HepG2 (cell line): Measurements from ENCODE around the gene MRPS11. TPM values are rescaled to one million over a fixed set of nuclear protein-coding genes. Genes with fewer than 3 reads are reported as not detected.

ENCODE experiments used
- ATAC-seq: fragments of 200-7000 bp; cut with Tn5 transposase; 3 replicates; pipeline ENCODE4 v1.9.1; 2020; ENCODE audit warnings: mild to moderate bottlenecking, moderate library complexity
- BruUV-seq: library from RNA; stranded (reverse); fragments of 400-500 nt; replicated peaks from 2 replicates; lab custom pipeline; 2021; lab: Mats Ljungman, UMichigan
- CTCF ChIA-PET: fragments of 300-600 bp; formaldehyde crosslinking; extraction: SDS; loops from one replicate; lab custom pipeline; 2021; ENCODE audit warnings: low total read pairs, inconsistent platforms, low intra/inter-chr PET ratio; lab: Yijun Ruan, JAX
- POLR2A ChIA-PET: fragments of 350-600 bp; sonication (Branson Sonifier 250); formaldehyde crosslinking; loops from one replicate; lab custom pipeline; 2020; ENCODE audit warnings: antibody characterized with exemption, inconsistent platforms; lab: Yijun Ruan, JAX
- DNase-seq: peaks from one replicate; pipeline ENCODE4 v3.0.0-alpha.2; 2015; ENCODE audit warnings: low spot score
- FAIRE-seq: peaks from 3 replicates; lab custom pipeline; 2011; peaks lifted over from hg19 to GRCh38; lab: Jason Lieb, UNC
- H2AFZ ChIP-seq: one replicate; pipeline ENCODE4 v1.6.1; 2011; ENCODE audit warnings: low read length, inconsistent platforms
- H3K27ac ChIP-seq: fragments of 300-600 bp; 3 replicates; pipeline ENCODE4 v1.8.0; 2011; ENCODE audit warnings: mixed run types, mild to moderate bottlenecking, mixed read lengths, low read length, inconsistent platforms; ENCODE audit not compliant: insufficient read depth; ENCODE audit errors: extremely low read length
- H3K27me3 ChIP-seq, 2 experiments: fragments of 200-600 bp in 1 of 2; 2 replicates in 1 of 2; 3 replicates in 1 of 2; pipeline versions ENCODE4 v1.6.0 to v1.8.0; 2011; ENCODE audit warnings: low read length in 2 of 2, mild to moderate bottlenecking in 2 of 2, moderate library complexity in 2 of 2, inconsistent platforms in 1 of 2; ENCODE audit not compliant: insufficient read depth in 2 of 2, control insufficient read depth in 1 of 2
- H3K36me3 ChIP-seq, 2 experiments: fragments of 200-600 bp in 1 of 2; replicated peaks in 1 of 2; 2 replicates in 1 of 2; 3 replicates in 1 of 2; pipeline versions ENCODE4 v1.5.1 to v1.8.0; 2011; ENCODE audit warnings: low read length in 2 of 2, inconsistent platforms in 1 of 2; ENCODE audit not compliant: insufficient read depth in 2 of 2, control insufficient read depth in 1 of 2
- H3K4me1 ChIP-seq: 2 replicates; pipeline ENCODE4 v1.5.1; 2012; ENCODE audit warnings: low read length, inconsistent platforms; ENCODE audit not compliant: insufficient read depth
- H3K4me2 ChIP-seq: 2 replicates; pipeline ENCODE4 v1.6.0; 2011; ENCODE audit warnings: low read depth, low read length, inconsistent platforms
- H3K4me3 ChIP-seq, 3 experiments: fragments of 200-600 bp in 1 of 3; sonication (generic), shearing (Covaris generic) in 1 of 3; replicated peaks in 1 of 3; 2 replicates each; pipeline ENCODE4 v1.5.1; 2011 to 2016; ENCODE audit warnings: low read length in 3 of 3, inconsistent platforms in 2 of 3, low read depth in 2 of 3, mild to moderate bottlenecking in 2 of 3, control low read depth in 1 of 3, mixed read lengths in 1 of 3; ENCODE audit not compliant: insufficient read depth in 1 of 3
- H3K79me2 ChIP-seq: one replicate; pipeline ENCODE4 v1.6.1; 2011; ENCODE audit warnings: low read length, inconsistent platforms; ENCODE audit not compliant: insufficient read depth
- H3K9ac ChIP-seq: 2 replicates; pipeline ENCODE4 v1.6.0; 2011; ENCODE audit warnings: mild to moderate bottlenecking, low read depth, low read length, inconsistent platforms; ENCODE audit not compliant: insufficient read depth
- H3K9me3 ChIP-seq: 2 replicates; pipeline ENCODE4 v1.5.1; 2012; ENCODE audit warnings: mild to moderate bottlenecking, low read length
- H4K20me1 ChIP-seq: 2 replicates; pipeline ENCODE4 v1.6.0; 2011; ENCODE audit warnings: inconsistent platforms, mild to moderate bottlenecking, low read length, moderate library complexity; ENCODE audit not compliant: insufficient read depth
- CCAR2 ChIP-seq: fragments of 200-400 bp; formaldehyde crosslinking; optimal IDR thresholded peaks from 2 replicates; pipeline ENCODE3; 2018; ENCODE audit warnings: low read depth, mild to moderate bottlenecking, low read length, moderate library complexity
- DNMT3B ChIP-seq: conservative IDR thresholded peaks from 2 replicates; pipeline ENCODE4 v1.6.1; 2016; ENCODE audit warnings: missing biosample characterization, control low read depth
- KAT7 ChIP-seq: IDR thresholded peaks from 2 replicates; pipeline ENCODE4 v1.6.1; 2018; ENCODE audit warnings: borderline replicate concordance, missing compliant biosample characterization
- KAT8 ChIP-seq: IDR thresholded peaks from 2 replicates; pipeline ENCODE4 v1.6.1; 2016; ENCODE audit warnings: missing genetic modification reagents, missing compliant biosample characterization
- MIXL1 ChIP-seq: IDR thresholded peaks from 2 replicates; pipeline ENCODE4 v1.6.1; 2016
- POLR2AphosphoS5 ChIP-seq: IDR thresholded peaks from 2 replicates; pipeline ENCODE4 v1.6.1; 2012; ENCODE audit warnings: low read depth, low read length
- REXO4 ChIP-seq: sonication (generic); formaldehyde crosslinking; IDR thresholded peaks from 2 replicates; pipeline ENCODE4 v1.8.0; 2022; ENCODE audit warnings: missing genetic modification reagents, mild to moderate bottlenecking, borderline replicate concordance
- in situ Hi-C: cut with HindIII; loops from 2 replicates; pipeline ENCODE4 v1.10.0; 2017; ENCODE audit warnings: low pct_unique_long_range_greater_than_20kb; ENCODE audit not compliant: extremely low pct_ligation_motif_present
- intact Hi-C: fragments of 100-400 bp; cut with micrococcal nuclease; formaldehyde crosslinking; loops from one replicate; pipeline ENCODE4 v1.10.0; 2022; ENCODE audit not compliant: unreplicated experiment
- polyA plus RNA-seq, 8 experiments: library from polyadenylated mRNA; depleted of rRNA in 3 of 8; stranded (reverse) in 7 of 8; unstranded in 1 of 8; fragments of >200 nt; fragmentation: Illumina TruSeq in 4 of 8; extraction: Trizol in 4 of 8; gene quantifications; 2 replicates each; pipeline versions ENCODE4 v1.2.1 to v1.2.3, GENCODE V29; 2011 to 2016; ENCODE audit warnings: low read depth in 4 of 8, missing spikeins in 1 of 8, mixed read lengths in 1 of 8; ENCODE audit not compliant: insufficient read depth in 1 of 8
- total RNA-seq, 5 experiments: library from RNA; depleted of rRNA; stranded (reverse); fragments of >200 nt; fragmentation: Illumina TruSeq; extraction: Trizol; gene quantifications; 2 replicates each; pipeline ENCODE4 v1.2.3, GENCODE V29; 2016; ENCODE audit warnings: low read depth in 1 of 5
- TF ChIP-seq, protein P1 (sequence below), 2 experiments: sonication (generic) in 1 of 2; formaldehyde crosslinking in 1 of 2; IDR thresholded peaks; 2 replicates each; pipeline versions ENCODE4 v1.6.1 to v1.9.0; 2014 to 2022; ENCODE audit warnings: antibody characterized with exemption in 1 of 2, borderline replicate concordance in 1 of 2, inconsistent platforms in 1 of 2, low read depth in 1 of 2, missing genetic modification reagents in 1 of 2
- TF ChIP-seq, protein P2 (sequence below): IDR thresholded peaks from 2 replicates; pipeline ENCODE4 v1.6.1; 2016; ENCODE audit warnings: missing genetic modification reagents, missing compliant biosample characterization
- TF ChIP-seq, protein P3 (sequence below): IDR thresholded peaks from 2 replicates; pipeline ENCODE4 v1.6.1; 2018; ENCODE audit warnings: missing genetic modification reagents, mild to moderate bottlenecking, missing compliant biosample characterization
- TF ChIP-seq, protein P4 (sequence below): sonication (generic); formaldehyde crosslinking; IDR thresholded peaks from 2 replicates; pipeline ENCODE4 v1.5.0; 2020; ENCODE audit warnings: mild to moderate bottlenecking, missing genetic modification reagents

MRPS11 gene
- total and polyA plus RNA-seq, 2 of the 13 experiments (the other 11 are each of a cell fraction or from before 2014, with no cell fraction given): 50.1 to 72.7 TPM

DNA sequence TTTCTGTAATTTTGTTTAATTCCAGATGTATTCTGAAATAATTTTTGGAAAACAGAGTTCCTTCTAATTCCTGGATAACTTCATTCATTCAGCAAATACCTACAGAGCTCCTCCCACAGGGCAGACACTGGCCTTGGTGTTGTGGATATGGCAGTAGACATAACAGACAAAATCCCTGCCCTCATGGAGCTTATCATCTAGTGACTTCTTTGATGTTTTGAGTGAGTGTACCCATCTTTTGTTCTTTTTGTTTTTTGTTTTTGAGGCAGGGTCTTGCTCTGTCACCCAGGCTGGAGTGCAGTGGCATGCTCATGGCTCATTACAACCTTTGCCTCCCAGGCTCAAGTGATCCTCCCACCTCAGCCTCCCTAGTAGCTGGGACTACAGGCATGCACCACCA, 57.9 kb downstream of the MRPS11 start (continued):
- TF ChIP-seq, protein P1, sequence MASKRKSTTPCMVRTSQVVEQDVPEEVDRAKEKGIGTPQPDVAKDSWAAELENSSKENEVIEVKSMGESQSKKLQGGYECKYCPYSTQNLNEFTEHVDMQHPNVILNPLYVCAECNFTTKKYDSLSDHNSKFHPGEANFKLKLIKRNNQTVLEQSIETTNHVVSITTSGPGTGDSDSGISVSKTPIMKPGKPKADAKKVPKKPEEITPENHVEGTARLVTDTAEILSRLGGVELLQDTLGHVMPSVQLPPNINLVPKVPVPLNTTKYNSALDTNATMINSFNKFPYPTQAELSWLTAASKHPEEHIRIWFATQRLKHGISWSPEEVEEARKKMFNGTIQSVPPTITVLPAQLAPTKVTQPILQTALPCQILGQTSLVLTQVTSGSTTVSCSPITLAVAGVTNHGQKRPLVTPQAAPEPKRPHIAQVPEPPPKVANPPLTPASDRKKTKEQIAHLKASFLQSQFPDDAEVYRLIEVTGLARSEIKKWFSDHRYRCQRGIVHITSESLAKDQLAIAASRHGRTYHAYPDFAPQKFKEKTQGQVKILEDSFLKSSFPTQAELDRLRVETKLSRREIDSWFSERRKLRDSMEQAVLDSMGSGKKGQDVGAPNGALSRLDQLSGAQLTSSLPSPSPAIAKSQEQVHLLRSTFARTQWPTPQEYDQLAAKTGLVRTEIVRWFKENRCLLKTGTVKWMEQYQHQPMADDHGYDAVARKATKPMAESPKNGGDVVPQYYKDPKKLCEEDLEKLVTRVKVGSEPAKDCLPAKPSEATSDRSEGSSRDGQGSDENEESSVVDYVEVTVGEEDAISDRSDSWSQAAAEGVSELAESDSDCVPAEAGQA (IDR thresholded peaks at IDR 0.05; ENCODE audit: low read depth): no peak
- TF ChIP-seq, protein P1 (CRISPR knock-in tag; IDR thresholded peaks at IDR 0.05; ENCODE audit: borderline replicate concordance): no peak
- TF ChIP-seq KAT7 (CRISPR knock-in tag) (no peak), KAT8 (CRISPR knock-in tag) (no peak)
- TF ChIP-seq, protein P2, sequence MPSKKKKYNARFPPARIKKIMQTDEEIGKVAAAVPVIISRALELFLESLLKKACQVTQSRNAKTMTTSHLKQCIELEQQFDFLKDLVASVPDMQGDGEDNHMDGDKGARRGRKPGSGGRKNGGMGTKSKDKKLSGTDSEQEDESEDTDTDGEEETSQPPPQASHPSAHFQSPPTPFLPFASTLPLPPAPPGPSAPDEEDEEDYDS (CRISPR knock-in tag): no peak

DNA sequence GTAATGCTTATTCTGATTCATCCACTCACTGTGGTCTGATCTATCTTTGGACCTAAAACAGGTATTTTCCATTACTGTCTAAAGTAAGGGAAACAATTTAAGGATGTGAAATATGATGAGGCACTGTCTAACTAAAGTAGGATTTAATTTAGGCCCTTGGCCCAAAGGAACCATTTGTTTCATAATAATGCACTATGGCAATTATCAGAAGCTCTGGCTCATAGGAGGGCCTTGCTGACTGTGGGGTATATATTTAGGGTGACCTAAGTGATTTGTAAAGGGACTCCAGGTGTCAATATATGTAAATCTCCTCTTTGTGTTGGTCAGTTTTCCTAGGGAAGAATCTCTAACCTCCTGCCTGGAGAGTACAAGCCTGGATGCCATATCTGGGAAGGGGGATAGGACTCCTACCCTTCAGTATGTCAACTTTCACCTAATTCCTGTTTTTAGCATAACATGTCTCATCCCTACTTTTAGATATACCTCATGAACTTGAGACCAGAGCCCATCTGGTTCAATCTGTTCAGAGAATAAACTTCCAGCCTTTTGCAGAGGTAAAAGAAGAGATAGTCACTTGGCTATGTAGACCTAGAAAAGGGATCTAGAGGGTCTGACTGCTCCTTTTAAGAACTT, 58.9 kb downstream of the MRPS11 start:
- H3K9ac ChIP-seq: no peak overlapping the region
- in situ Hi-C loops (no loop called here), intact Hi-C loops (no loop called here)
- ATAC-seq (no peak), FAIRE-seq (no peak), DNase-seq (no peak)
- ChIA-PET POLR2A (no interaction called here), CTCF (no interaction called here)
- no peaks in the 10 kb centered on the region for H3K27me3 ChIP-seq
- no peaks in the 10 kb centered on the region for H3K9me3 ChIP-seq
- no peak overlapping the region for H3K4me3 ChIP-seq
- H4K20me1 ChIP-seq: no peaks in the 10 kb centered on the region
- H3K36me3 ChIP-seq: peaks cover 1 to 15% of the 10 kb centered on the region in 2 experiments; a peak in 1 of 5 replicates
- BruUV-seq: no TSS peak
- no peak overlapping the region for H3K4me2 ChIP-seq
- no peaks in the 10 kb centered on the region for H3K4me1 ChIP-seq
- no peaks in the 10 kb centered on the region for H3K79me2 ChIP-seq
- no peak overlapping the region for H2AFZ ChIP-seq
- no peak overlapping the region for H3K27ac ChIP-seq
- TF ChIP-seq, protein P3, sequence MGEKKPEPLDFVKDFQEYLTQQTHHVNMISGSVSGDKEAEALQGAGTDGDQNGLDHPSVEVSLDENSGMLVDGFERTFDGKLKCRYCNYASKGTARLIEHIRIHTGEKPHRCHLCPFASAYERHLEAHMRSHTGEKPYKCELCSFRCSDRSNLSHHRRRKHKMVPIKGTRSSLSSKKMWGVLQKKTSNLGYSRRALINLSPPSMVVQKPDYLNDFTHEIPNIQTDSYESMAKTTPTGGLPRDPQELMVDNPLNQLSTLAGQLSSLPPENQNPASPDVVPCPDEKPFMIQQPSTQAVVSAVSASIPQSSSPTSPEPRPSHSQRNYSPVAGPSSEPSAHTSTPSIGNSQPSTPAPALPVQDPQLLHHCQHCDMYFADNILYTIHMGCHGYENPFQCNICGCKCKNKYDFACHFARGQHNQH: no peak
- TF ChIP-seq POLR2AphosphoS5: no peak
- no peak for TF ChIP-seq MIXL1 (CRISPR knock-in tag)
- no peak for TF ChIP-seq CCAR2
- TF ChIP-seq REXO4 (CRISPR knock-in tag): no peak
- TF ChIP-seq, protein P4, sequence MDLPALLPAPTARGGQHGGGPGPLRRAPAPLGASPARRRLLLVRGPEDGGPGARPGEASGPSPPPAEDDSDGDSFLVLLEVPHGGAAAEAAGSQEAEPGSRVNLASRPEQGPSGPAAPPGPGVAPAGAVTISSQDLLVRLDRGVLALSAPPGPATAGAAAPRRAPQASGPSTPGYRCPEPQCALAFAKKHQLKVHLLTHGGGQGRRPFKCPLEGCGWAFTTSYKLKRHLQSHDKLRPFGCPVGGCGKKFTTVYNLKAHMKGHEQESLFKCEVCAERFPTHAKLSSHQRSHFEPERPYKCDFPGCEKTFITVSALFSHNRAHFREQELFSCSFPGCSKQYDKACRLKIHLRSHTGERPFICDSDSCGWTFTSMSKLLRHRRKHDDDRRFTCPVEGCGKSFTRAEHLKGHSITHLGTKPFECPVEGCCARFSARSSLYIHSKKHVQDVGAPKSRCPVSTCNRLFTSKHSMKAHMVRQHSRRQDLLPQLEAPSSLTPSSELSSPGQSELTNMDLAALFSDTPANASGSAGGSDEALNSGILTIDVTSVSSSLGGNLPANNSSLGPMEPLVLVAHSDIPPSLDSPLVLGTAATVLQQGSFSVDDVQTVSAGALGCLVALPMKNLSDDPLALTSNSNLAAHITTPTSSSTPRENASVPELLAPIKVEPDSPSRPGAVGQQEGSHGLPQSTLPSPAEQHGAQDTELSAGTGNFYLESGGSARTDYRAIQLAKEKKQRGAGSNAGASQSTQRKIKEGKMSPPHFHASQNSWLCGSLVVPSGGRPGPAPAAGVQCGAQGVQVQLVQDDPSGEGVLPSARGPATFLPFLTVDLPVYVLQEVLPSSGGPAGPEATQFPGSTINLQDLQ (CRISPR knock-in tag): no peak
- TF ChIP-seq DNMT3B: no peak
